Esophagus squamous epithelium (tissue), 4 donors: ENCODE results near the gene PAPPA.

ENCODE experiments used
- POLR2A ChIP-seq, 4 donors: fragments of 450-650 bp; IDR thresholded peaks; one replicate each; pipeline ENCODE4 v1.6.1; 2017; ENCODE audit warnings: antibody characterized with exemption in 4 of 4, mild to moderate bottlenecking in 4 of 4, moderate library complexity in 3 of 4
- TF ChIP-seq, protein P1 (sequence below), 6 experiments: fragments of 450-650 bp in 4 of 6; fragments of 200-600 bp in 2 of 6; sonication (generic) in 2 of 6; IDR thresholded peaks; one replicate each; pipeline ENCODE4 v1.5.1; 2016 to 2019; ENCODE audit warnings: antibody characterized with exemption in 6 of 6, mild to moderate bottlenecking in 4 of 6, moderate library complexity in 4 of 6

DNA sequence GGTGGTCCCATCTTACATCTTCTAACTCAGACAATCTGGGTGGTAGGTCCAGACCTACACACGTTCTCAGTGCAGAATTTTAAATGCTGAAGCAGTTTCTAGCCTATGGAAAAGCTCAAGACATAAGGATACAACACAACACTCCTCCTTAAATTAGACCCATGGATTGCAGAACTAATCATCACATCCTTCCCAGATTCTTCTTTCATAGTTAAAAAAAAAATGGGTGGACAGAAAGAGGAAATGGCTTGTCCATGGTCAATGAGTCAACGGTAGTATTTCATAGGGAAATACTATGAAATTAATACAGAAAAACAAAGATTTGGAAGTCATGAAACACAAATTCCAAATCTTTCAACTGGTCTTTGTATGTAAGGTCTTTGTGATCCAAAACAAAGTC, 106.9 kb downstream of the PAPPA start:
- TF ChIP-seq, protein P1, sequence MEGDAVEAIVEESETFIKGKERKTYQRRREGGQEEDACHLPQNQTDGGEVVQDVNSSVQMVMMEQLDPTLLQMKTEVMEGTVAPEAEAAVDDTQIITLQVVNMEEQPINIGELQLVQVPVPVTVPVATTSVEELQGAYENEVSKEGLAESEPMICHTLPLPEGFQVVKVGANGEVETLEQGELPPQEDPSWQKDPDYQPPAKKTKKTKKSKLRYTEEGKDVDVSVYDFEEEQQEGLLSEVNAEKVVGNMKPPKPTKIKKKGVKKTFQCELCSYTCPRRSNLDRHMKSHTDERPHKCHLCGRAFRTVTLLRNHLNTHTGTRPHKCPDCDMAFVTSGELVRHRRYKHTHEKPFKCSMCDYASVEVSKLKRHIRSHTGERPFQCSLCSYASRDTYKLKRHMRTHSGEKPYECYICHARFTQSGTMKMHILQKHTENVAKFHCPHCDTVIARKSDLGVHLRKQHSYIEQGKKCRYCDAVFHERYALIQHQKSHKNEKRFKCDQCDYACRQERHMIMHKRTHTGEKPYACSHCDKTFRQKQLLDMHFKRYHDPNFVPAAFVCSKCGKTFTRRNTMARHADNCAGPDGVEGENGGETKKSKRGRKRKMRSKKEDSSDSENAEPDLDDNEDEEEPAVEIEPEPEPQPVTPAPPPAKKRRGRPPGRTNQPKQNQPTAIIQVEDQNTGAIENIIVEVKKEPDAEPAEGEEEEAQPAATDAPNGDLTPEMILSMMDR (IDR thresholded peaks at IDR 0.05): no peak
- no peak for TF ChIP-seq POLR2A (IDR thresholded peaks at IDR 0.05)
